ENCODE results near the gene CFHR1.

The CFHR1 gene

DNA sequence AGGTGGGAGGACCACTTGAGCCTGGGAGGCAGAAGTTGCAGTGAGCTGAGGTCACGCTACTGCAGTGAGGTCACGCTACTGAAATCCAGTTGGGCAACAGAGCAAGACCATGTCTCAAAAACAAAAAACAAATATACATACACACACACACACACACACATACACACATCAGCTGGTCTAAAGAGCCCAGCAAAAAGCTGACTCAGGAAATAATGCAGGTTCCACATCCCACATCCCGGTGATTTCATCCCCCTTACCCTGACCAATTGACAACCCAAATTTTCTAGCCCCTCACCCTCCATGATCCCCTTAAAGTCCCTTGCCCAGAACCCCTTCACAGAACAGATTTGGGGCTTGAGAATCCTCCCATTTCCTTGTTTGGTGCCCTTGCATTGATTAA, 56.4 kb downstream of the CFHR1 start:
- DNase-seq (ENCODE audit: low spot score): no peak

DNA sequence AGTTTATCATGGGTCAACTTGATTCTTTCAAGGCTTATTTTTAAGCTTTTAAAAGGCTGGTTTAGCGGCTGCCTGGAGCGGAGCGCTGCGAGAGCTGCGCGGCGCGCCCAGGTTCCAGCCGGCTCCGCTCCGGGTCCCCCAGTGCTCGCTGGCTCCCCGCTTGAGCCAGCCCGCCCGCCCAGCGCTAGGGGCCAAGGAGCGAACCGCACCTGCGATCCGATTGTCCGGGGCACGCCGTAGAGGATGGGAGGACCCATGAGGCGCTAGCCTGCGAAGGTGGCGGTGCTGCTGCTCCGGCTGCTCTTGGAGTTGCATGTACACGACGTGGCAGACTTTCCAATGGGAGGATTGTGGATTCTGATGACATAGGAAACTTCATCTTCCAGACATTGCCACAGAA, 58.4 kb downstream of the CFHR1 start:
- DNase-seq (ENCODE audit: low spot score): peak; percentile 35

Measured in SK-N-DZ (cell line).